ENCODE results near the gene SORBS2. TPM values are rescaled to one million over a fixed set of nuclear protein-coding genes. Genes with fewer than 3 reads are reported as not detected.

SORBS2 gene
- total RNA-seq, 2 experiments from 2014 or later, result not detected

- Mint-ChIP-seq H3K27me3 (ENCODE audit: low read depth) (peaks cover 10% of the 10 kb centered on the region), H3K36me3 (ENCODE audit: low read depth) (no peaks in the 10 kb centered on the region), H3K27ac (no peak overlapping the region), H3K9me3 (no peaks in the 10 kb centered on the region), H3K4me3 (no peak overlapping the region), H3K4me1 (ENCODE audit: low read depth) (no peaks in the 10 kb centered on the region)
- intact Hi-C loops (cut with micrococcal nuclease), result no loop called here
- DNase-seq, result no peak
- CTCF ChIA-PET, result no interaction called here
Measured at GRCh38 chr4:185541251-185541727, 270.7 kb downstream of the SORBS2 start.

GRCh38 chr4:185540487-185541120, 271.4 kb downstream of the SORBS2 start:
- intact Hi-C loops (cut with micrococcal nuclease), result no loop called here
- no peak overlapping the region for H3K27ac Mint-ChIP-seq
- peaks cover 2% of the 10 kb centered on the region for H3K4me1 Mint-ChIP-seq (ENCODE audit: low read depth)

GRCh38 chr4:185540040-185540439, 272.0 kb downstream of the SORBS2 start:
- Mint-ChIP-seq H3K27me3 (ENCODE audit: low read depth) (peaks cover 14% of the 10 kb centered on the region), H3K27ac (no peak overlapping the region)
- CTCF ChIA-PET, result no interaction called here

More at GRCh38 chr4:185540487-185541120, 271.4 kb downstream of the SORBS2 start:
- CTCF ChIA-PET, result no interaction called here
- DNase-seq, result no peak
- Mint-ChIP-seq H3K9me3 (no peaks in the 10 kb centered on the region), H3K27me3 (ENCODE audit: low read depth) (peaks cover 14% of the 10 kb centered on the region), H3K4me3 (no peak overlapping the region), H3K36me3 (ENCODE audit: low read depth) (no peaks in the 10 kb centered on the region)

GRCh38 chr4:185538806-185539205, 273.2 kb downstream of the SORBS2 start:
- Mint-ChIP-seq H3K9me3 (no peaks in the 10 kb centered on the region), H3K4me1 (ENCODE audit: low read depth) (peaks cover 2% of the 10 kb centered on the region), H3K27me3 (ENCODE audit: low read depth) (peaks cover 18% of the 10 kb centered on the region), H3K36me3 (ENCODE audit: low read depth) (no peaks in the 10 kb centered on the region), H3K4me3 (no peak overlapping the region), H3K27ac (no peak overlapping the region)
- intact Hi-C loops (cut with micrococcal nuclease), result no loop called here
- CTCF ChIA-PET, result no interaction called here
- no peak for DNase-seq

More at GRCh38 chr4:185540040-185540439, 272.0 kb downstream of the SORBS2 start:
- intact Hi-C loops (cut with micrococcal nuclease), result no loop called here
- peaks cover 2% of the 10 kb centered on the region for H3K4me1 Mint-ChIP-seq (ENCODE audit: low read depth)
- no peaks in the 10 kb centered on the region for H3K36me3 Mint-ChIP-seq (ENCODE audit: low read depth)
- no peak for DNase-seq
- no peaks in the 10 kb centered on the region for H3K9me3 Mint-ChIP-seq
- no peak overlapping the region for H3K4me3 Mint-ChIP-seq

GRCh38 chr4:185536411-185536709, 275.6 kb downstream of the SORBS2 start:
- intact Hi-C loops (cut with micrococcal nuclease), result no loop called here
- CTCF ChIA-PET, result interaction anchor here (0.6 to 2.3 kb wide), 3 partner anchors 28 to 95 kb away, joined by 3 to 8 read pairs (median 4); no protein-coding TSS in a partner anchor
- H3K36me3 Mint-ChIP-seq (ENCODE audit: low read depth), result no peaks in the 10 kb centered on the region
- no peak for DNase-seq
- H3K9me3 Mint-ChIP-seq, result no peaks in the 10 kb centered on the region
- no peak overlapping the region for H3K4me3 Mint-ChIP-seq
- no peak overlapping the region for H3K27ac Mint-ChIP-seq
- peaks cover 2% of the 10 kb centered on the region for H3K4me1 Mint-ChIP-seq (ENCODE audit: low read depth)
- peaks cover 23% of the 10 kb centered on the region for H3K27me3 Mint-ChIP-seq (ENCODE audit: low read depth)

- Mint-ChIP-seq H3K4me3 (peak overlapping the region; percentile 40), H3K27ac (no peak overlapping the region), H3K4me1 (ENCODE audit: low read depth) (peaks cover 2% of the 10 kb centered on the region), H3K27me3 (ENCODE audit: low read depth) (peaks cover 26% of the 10 kb centered on the region), H3K9me3 (no peaks in the 10 kb centered on the region), H3K36me3 (ENCODE audit: low read depth) (no peaks in the 10 kb centered on the region)
- intact Hi-C loops (cut with micrococcal nuclease), result no loop called here
- CTCF ChIA-PET, result interaction anchor here (2.3 kb wide), 1 partner anchor 62 kb away, joined by 8 read pairs; no protein-coding TSS in a partner anchor
- peak; percentile 6 for DNase-seq
Measured at GRCh38 chr4:185535612-185536410, 276.2 kb downstream of the SORBS2 start.
